Stimulated activated CD8-positive, alpha-beta memory T cell treated with anti-CD3 and anti-CD28 coated beads, Interleukin-7, amount 100 ng/mL, for 48 hours (primary cell): ENCODE data around the gene TSSK2.
"Not testable (repeated sequence)": the region's sequence is repeated elsewhere in the genome, so short reads cannot be mapped to it uniquely, and the experiment has no call there.

Experiments
- DNase-seq, 2 donors: peaks; one replicate each; pipeline ENCODE4 v3.0.0-alpha.2; 2020; ENCODE audit warnings: low read depth in 1 of 2; ENCODE audit errors: extremely low read depth in 1 of 2

The TSSK2 gene

DNA sequence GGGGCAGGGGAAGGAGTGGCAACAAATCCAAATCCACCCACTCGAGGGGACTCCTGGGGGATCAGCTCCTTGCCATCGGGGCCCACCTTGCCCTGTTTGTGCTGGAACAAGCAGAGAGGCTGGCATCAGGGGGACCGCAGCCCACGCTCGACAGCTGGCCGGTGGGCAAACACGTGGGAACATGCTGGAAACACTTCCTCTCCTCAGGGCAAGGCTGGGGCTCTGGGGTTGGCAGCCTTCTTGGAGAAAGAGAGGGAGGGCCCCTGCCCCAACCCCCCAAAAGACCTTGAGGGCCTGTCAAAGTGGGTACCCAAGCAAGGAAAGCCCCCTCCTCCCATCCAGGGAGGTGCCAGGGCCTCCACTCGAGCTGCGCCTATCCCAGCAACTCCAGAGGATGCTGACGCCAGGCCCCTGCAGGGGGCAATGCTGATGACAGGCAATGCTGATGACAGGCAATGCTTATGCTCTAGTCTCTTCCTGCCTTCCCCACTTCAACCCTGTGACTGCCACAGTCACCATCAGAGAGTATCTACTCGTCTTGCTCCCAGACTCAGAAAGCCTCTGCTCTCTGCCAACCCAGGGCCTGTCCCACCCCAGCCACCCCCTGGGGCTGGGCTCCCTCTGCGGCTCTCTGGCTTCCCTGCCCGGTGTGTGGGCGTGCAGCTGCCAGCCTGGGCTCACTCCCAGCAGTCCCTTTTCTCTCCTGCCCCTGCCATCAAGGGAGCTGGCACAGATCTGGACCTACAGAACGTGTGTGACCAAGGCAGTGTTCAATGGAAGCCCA lies 7.3 kb downstream of the TSSK2 start:
- no peak for DNase-seq

- no peak for DNase-seq
These were observed 7.9 kb downstream of the TSSK2 start for GRCh38 chr22:19139001-19139356.

GRCh38 chr22:19139974-19140373 lies 8.9 kb downstream of the TSSK2 start:
- DNase-seq, result no peak

DNA sequence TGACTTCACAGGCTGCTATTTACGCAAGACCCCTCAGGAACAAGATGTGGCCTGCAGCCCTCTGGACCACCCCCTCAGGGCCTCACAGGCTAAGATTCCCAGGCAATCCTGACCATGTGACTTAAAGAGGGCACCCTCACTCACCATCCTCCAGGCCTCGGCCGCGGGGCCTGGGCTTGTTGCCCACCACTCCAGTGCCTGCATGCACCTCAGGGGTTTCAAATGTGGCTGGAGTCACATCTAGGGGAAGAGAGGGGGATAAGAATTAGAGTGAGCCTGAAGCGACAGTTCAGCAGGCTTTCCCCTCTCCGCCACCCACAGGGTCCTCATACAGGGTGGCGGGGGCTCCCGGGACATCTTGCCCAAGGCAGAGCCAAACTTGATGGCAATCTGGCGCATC lies 11.3 kb downstream of the TSSK2 start:
- no peak for DNase-seq

DNA sequence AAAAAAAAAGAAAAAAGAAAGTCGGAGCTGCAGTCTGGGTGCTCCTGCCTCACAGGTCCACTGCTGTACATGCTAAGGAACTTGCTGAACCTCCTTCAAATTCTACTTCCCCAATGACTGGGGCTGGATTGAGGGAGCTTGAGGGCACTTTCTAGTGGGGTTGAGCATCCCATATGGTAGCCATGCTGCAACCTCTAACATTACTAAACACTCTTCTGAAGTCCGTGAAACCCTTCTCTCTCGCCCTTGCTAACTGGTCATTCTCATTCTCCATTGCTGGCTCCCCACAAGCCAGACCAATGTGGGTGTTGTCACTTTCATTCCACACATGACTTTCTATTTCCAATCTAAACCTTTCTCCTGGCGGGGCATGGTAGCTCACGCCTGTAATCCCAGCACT lies 12.1 kb downstream of the TSSK2 start:
- no peak for DNase-seq

DNA sequence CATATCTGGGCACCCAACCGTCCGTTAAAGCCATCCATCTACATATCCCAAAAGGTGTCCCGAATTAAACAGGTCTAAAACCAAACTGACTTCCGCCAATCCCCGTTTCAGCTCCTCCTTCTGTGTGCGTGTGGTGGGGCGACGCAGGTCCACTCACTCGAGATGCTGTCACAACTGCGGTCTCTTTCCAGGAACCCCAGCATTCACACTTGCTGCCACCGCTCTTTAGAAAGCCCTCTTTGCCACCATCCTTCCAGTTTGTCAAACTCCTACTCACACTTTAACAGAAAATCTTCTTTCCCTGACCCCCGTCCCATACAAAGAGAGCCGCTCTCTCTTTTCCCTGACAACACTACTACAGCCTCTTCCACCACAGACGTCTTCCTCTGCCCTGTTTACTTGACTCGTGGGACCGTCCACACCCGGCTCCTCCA lies 12.9 kb downstream of the TSSK2 start:
- DNase-seq, result peak; percentile 17 to 24

GRCh38 chr22:19146215-19146968 lies 15.3 kb downstream of the TSSK2 start:
- DNase-seq, result no peak

DNA sequence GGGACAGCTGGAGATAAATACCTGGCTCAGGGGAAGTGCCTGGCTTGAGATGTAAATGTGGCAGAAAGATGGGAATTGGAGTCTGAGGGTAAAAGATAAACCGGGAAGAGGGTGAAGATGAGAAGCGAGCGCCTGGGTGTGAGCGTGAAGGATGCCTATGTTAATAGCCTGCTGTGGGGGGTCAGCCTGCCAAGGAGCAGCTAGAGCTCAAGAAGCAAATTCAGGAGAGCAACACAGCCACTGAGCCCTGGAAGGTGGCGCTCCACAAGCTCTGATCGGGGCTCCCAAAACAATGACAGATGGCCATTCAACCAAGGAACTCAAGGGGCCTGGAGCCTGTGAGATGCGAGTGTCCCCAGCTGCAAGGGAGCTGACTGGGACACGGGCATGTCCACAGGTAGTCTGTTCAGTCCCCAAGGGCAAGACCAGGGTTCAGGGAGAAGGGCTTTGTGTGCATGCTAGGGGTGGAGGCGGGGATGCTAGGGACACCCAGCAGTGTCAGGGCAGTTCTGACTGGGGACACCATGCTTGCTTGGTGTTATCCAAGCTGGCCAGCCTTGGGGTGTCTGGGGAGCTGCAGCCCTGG lies 16.2 kb downstream of the TSSK2 start:
- no peak for DNase-seq

DNA sequence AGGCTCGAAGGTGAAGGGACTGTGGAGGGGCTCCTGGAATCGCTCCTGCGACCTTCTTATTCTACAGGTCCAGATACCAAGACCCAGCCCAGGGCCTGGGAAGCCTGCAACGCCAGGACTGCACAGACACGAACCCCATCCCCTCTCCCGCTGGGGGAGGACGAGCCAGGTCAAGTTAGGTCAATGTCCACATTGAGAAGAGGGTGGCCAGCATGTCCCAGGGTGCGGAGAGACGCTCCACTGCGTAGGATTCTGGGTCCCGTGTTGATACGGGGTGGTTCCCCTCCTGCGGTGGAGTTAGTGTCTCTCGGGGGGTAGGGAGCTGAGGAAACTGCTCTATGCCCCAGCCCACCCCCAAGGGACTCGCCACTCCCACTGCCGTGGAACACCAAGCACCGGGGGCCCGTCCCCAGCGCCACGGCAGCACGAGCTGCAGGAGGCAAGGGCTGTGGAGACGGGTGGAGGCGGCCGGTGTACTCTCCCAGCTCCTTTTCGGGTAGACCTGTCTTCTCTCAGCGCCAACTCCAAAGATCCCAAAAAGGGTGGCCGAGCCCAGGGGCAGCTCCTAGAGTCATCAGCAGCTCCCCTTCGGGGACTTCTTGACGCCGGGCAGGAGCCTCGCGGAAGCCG lies 17.4 kb downstream of the TSSK2 start:
- no peak for DNase-seq

DNA sequence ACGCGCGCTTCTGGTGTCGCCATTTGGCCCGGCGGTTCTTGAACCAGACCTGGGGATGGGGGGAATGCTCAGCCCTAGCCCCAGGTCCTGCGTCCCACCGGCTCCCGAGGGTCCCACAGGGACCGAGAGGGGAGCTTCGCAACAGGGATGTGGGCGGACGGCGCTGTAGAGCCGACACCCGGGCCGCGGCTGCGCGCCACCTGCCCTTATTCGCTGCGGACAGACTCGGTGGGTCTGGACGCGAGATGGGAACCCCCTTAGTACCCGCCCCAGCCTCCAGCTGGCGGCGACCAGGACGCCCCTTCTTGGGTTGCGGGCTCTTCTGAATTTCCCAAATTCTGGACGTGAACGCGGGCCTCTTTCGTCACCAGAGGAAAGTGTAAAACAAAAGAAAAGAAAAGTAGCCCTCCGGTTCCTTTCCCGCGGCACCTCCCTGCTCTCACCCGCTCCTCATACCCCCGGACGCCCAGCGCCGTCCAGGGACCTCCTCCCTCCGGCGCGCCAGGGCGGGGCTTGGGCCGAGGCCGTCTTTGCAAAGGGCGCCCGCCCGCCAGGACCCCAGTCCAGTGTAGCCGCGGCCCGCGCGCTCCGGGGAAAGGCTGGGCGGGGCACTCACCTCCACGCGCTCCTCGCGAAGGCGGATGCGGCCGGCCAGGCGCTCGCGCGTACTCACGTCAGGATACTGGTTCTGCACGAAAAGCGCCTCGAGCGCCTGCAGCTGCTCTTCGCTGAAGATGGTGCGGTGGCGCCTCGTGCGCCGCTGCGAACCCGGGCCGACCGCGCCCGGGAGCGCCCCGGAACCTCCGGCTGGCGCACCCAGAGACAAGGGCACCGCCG lies 18.2 kb downstream of the TSSK2 start:
- DNase-seq, result no peak

DNA sequence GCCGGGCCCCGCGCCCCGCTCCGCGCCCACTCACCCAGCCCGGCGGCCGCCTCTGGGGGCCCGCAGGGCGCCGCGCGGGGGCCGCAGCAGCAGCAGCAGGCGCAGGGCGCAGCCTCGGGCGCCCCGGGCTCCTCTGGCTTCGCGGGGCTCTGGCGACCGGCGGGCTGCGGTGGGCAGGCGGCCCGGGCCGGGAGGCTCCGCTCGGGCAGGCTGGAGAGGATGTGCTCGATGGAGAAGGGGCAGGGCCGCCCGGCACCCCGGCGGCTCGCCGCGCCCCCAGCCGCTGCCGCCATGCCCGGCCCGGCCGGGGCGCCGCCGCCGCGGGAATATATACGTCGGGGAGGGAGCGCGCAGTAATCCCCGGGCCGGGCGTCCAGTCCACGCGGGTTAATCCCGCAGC lies 18.9 kb downstream of the TSSK2 start, which contains the start of gene GSC2:
GSC2 (minus strand) TSS at position 302 of the 400 bp plus-strand sequence; CDS start at position 293, 9 bp downstream.
- DNase-seq, result no peak

GRCh38 chr22:19150482-19151328 lies 19.6 kb downstream of the TSSK2 start:
- no peak for DNase-seq

DNA sequence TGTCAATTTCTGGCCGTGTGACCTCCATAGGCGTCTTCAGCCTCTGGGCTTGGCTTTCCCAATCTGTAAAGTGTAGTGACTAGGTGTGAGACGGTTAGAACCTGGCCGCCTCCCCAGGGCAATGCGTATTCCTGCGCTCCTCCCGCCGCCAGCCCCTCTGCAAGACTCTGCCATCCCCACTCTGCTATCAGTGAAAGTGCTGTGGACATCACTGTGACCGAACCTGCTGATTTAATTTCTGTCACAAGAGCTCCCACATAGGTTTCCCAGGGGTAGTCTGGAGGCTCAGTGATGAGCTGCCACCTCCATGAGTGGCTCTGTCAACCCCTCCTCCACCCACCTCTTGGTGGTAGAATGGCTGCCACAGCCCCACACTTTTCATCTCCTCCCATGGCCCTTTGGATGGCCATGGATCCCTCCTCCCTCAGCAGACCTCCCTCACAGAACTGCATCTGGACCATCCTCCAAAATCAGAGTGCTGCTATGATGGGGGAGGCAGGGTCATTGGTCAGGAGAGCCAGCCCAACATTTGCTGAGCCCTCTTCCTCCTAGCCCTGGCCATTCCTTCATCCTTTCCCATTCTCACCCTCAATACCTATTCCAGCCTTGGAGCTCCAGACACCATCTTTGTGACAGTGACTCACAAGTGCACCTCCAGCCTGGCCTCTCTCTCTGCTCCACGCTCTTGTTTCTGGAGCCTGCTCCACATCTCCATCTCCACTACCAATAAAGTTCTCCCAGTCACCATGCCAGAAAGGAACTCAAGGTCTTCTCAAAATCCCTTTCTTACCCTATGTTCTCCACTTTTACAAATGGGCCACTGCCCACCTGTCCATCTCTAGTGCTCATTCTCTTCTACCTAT lies 20.5 kb downstream of the TSSK2 start:
- no peak for DNase-seq

DNA sequence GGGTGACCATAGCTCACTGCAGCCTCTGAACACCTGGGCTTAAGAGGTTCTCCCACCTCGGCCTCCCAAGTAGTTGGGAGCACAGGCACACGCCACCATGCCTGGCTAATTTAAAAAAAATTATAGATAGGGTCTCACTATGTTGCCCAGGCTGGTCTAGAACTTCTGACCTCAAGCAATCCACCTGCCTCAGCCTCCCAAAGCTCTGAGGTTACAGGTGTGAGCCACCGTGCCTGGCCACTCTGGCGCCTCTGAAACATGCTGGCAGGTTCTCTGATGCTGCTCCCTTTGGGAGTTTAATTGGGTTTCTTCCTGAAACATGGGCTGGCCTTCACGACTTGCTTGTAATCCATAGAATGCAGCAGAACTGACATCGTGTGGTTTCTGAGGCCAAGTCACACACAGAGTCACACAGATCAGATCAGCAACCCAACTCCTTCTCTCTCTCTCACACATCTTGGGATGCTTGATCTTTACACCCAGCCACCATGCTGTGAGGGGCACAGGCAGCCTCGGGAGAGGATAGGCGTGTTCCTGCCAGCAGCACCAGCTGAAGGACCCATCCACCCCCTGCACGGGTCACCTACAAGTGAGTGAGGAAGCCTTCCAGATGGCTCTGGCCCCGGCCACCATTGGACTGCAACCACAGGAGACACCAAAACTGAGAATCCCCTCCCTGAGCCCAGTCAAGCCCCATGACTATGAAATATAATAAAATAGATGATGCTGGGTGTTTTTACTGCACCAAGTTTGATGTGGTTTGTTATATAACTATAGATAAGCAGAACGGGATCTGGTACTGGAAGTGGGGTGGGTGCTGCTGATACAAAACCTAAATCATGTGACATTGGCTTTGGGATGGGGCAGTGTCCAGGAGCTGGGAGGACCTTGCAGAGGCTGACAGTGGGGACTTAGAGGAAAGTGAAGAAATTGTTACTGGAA lies 22.1 kb downstream of the TSSK2 start:
- no peak for DNase-seq

GRCh38 chr22:19156109-19156508 lies 25.0 kb downstream of the TSSK2 start:
- not testable (repeated sequence) for DNase-seq

- not testable (repeated sequence) for DNase-seq
These were observed 27.5 kb downstream of the TSSK2 start for GRCh38 chr22:19158649-19159048.

- DNase-seq, result no peak
These were observed 33.3 kb downstream of the TSSK2 start for GRCh38 chr22:19164425-19164824.

DNA sequence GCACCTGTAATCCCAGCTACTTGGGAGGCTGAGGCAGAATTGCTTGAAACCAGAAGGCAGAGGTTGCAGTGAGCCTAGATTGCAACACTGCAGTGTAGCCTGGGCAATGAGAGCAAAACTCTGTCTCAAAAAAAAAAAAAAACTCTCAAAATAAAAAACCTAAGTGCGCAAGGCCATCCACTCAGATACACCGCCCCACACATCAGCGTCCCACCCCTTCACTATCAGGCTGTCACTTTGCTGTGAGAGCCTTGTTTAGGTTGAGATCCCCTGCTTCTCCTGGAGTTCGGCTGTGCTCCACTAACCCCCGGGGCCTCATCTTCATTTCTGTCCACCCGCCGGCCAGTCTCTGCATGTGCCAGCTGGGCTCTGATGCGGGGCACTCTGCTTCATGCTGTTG lies 35.3 kb downstream of the TSSK2 start:
- no peak for DNase-seq
